GM12878 (cell line): Measurements from ENCODE around the gene GRIK4. TPM values are rescaled to one million over a fixed set of nuclear protein-coding genes. Genes with fewer than 3 reads are reported as not detected.

Source experiments
- ATAC-seq: fragments of 200-7000 bp; cut with Tn5 transposase; 3 replicates; pipeline ENCODE4 v1.9.1; 2020; ENCODE audit warnings: mild to moderate bottlenecking, moderate library complexity
- BruUV-seq: library from RNA; stranded (reverse); fragments of 400-500 nt; replicated peaks from 2 replicates; lab custom pipeline; 2021; lab: Mats Ljungman, UMichigan
- CTCF ChIA-PET: fragments of 300-600 bp; sonication (Branson Sonifier 250); formaldehyde crosslinking; extraction: SDS; loops from one replicate; lab custom pipeline; 2021; ENCODE audit warnings: inconsistent platforms; lab: Yijun Ruan, JAX
- POLR2A ChIA-PET: fragments of 350-600 bp; formaldehyde crosslinking; extraction: SDS; loops from one replicate; lab custom pipeline; 2021; ENCODE audit warnings: inconsistent platforms; lab: Charles Lee
- RAD21 ChIA-PET: fragments of 300-600 bp; sonication (Branson Sonifier 250); formaldehyde crosslinking; loops from one replicate; lab custom pipeline; 2023; ENCODE audit warnings: antibody characterized with exemption; ENCODE audit not compliant: unreplicated experiment; lab: Charles Lee
- SMC1A ChIA-PET: fragments of 300-600 bp; sonication (Branson Sonifier 250); formaldehyde crosslinking; loops from one replicate; lab custom pipeline; 2023; ENCODE audit not compliant: unreplicated experiment, uncharacterized antibody; lab: Charles Lee
- DNase-seq: peaks from one replicate; pipeline ENCODE4 v3.0.0-alpha.2; 2011; ENCODE audit warnings: low read depth, low spot score
- FAIRE-seq: peaks from 3 replicates; lab custom pipeline; 2011; peaks lifted over from hg19 to GRCh38; lab: Jason Lieb, UNC
- H2AFZ ChIP-seq: 2 replicates; pipeline ENCODE4 v1.6.0; 2011; ENCODE audit warnings: low read depth, low read length, control low read depth; ENCODE audit not compliant: control insufficient read depth
- H3K27ac ChIP-seq: 2 replicates; pipeline ENCODE4 v1.5.1; 2011; ENCODE audit warnings: control low read depth; ENCODE audit not compliant: control insufficient read depth, insufficient read depth
- H3K27me3 ChIP-seq, 2 experiments: replicated peaks in 1 of 2; 2 replicates each; pipeline versions ENCODE4 v1.6.0 to v1.6.1; 2011; ENCODE audit warnings: low read length in 1 of 2; ENCODE audit not compliant: control insufficient read depth in 2 of 2, insufficient read depth in 2 of 2
- H3K36me3 ChIP-seq, 2 experiments: 2 replicates each; pipeline ENCODE4 v1.5.1; 2011; ENCODE audit warnings: low read length in 1 of 2; ENCODE audit not compliant: control insufficient read depth in 2 of 2, insufficient read depth in 2 of 2
- H3K4me1 ChIP-seq: 2 replicates; pipeline ENCODE4 v1.6.1; 2011; ENCODE audit warnings: mild to moderate bottlenecking, low read length, moderate library complexity, mixed read lengths; ENCODE audit not compliant: control insufficient read depth, insufficient read depth
- H3K4me2 ChIP-seq: 2 replicates; pipeline ENCODE4 v1.6.0; 2011; ENCODE audit warnings: control low read depth; ENCODE audit not compliant: control insufficient read depth, insufficient read depth
- H3K4me3 ChIP-seq: fragments of 200-600 bp; sonication (generic); 2 replicates; pipeline ENCODE4 v1.5.1; 2016
- H3K79me2 ChIP-seq: 2 replicates; pipeline ENCODE4 v1.6.0; 2011; ENCODE audit warnings: low read length; ENCODE audit not compliant: control insufficient read depth, insufficient read depth
- H3K9ac ChIP-seq: 2 replicates; pipeline ENCODE4 v1.8.0; 2011; ENCODE audit warnings: low read length, control low read depth, mixed read lengths; ENCODE audit not compliant: control insufficient read depth, insufficient read depth
- H3K9me3 ChIP-seq: replicated peaks from 3 replicates; pipeline ENCODE4 v1.5.1; 2011; ENCODE audit warnings: mild to moderate bottlenecking, low read length; ENCODE audit not compliant: control insufficient read depth, insufficient read depth
- H4K20me1 ChIP-seq: 2 replicates; pipeline ENCODE4 v1.6.0; 2011; ENCODE audit not compliant: control insufficient read depth, insufficient read depth
- CHD1 ChIP-seq: IDR thresholded peaks from 2 replicates; pipeline ENCODE4 v1.6.1; 2012; ENCODE audit warnings: low read depth, low read length, improper control_type of control experiment
- CHD4 ChIP-seq: fragments of 200-600 bp; sonication (generic); IDR thresholded peaks from 2 replicates; pipeline ENCODE4 v1.6.1; 2016; ENCODE audit warnings: mild to moderate bottlenecking
- LARP7 ChIP-seq: fragments of 450-650 bp; IDR thresholded peaks from 2 replicates; pipeline ENCODE4 v1.6.1; 2017; ENCODE audit warnings: mild to moderate bottlenecking
- MAX ChIP-seq: IDR thresholded peaks from 2 replicates; pipeline ENCODE4 v1.6.1; 2012; ENCODE audit warnings: low read depth, low read length, improper control_type of control experiment
- NBN ChIP-seq: fragments of 450-650 bp; IDR thresholded peaks from 2 replicates; pipeline ENCODE4 v1.6.1; 2016
- RBBP5 ChIP-seq: fragments of 200-600 bp; sonication (generic); conservative IDR thresholded peaks from 2 replicates; pipeline ENCODE4 v1.6.1; 2016
- SKIL ChIP-seq: fragments of 450-650 bp; IDR thresholded peaks from 2 replicates; pipeline ENCODE4 v1.6.1; 2017; ENCODE audit warnings: mild to moderate bottlenecking, low read depth, inconsistent platforms; ENCODE audit not compliant: poor library complexity, severe bottlenecking
- SREBF1 ChIP-seq: IDR thresholded peaks from 2 replicates; pipeline ENCODE4 v1.6.1; 2012; ENCODE audit warnings: mild to moderate bottlenecking, low read length
- WRNIP1 ChIP-seq: IDR thresholded peaks from 2 replicates; pipeline ENCODE4 v1.6.1; 2011; ENCODE audit warnings: low read depth, low read length, improper control_type of control experiment, borderline replicate concordance
- ZNF384 ChIP-seq: IDR thresholded peaks from 2 replicates; pipeline ENCODE4 v1.6.1; 2012; ENCODE audit warnings: low read depth, mild to moderate bottlenecking, low read length, improper control_type of control experiment, borderline replicate concordance
- ZSCAN29 ChIP-seq: fragments of 450-650 bp; IDR thresholded peaks from 2 replicates; pipeline ENCODE4 v1.6.1; 2017; ENCODE audit warnings: mild to moderate bottlenecking, moderate library complexity
- WGBS: methylation state at CpG from one replicate; pipeline ENCODE4 v1.1.6; 2016; ENCODE audit warnings: low lambda C conversion rate; ENCODE audit not compliant: insufficient replicate concordance, insufficient coverage; ENCODE audit errors: missing lambda C conversion rate; 5-methylcytosine and 5-hydroxymethylcytosine counted together
- in situ Hi-C: fragments of 300-500 bp; cut with MboI; formaldehyde crosslinking; loops from 9 replicates; pipeline ENCODE4 v1.14.3; 2018; ENCODE audit warnings: mixed read lengths
- intact Hi-C: fragments of 100-400 bp; cut with micrococcal nuclease; formaldehyde crosslinking; loops from one replicate; pipeline ENCODE4 v1.14.2; 2022; ENCODE audit not compliant: unreplicated experiment
- polyA plus RNA-seq, 11 experiments: library from polyadenylated mRNA; depleted of rRNA in 4 of 11; unstranded in 6 of 11; stranded (reverse) in 5 of 11; fragments of >200 nt; fragmentation: Nextera tagmentation in 4 of 11; fragmentation: Illumina TruSeq in 1 of 11; extraction: Ambion mirVana in 4 of 11; extraction: Trizol in 1 of 11; gene quantifications; 1 replicate in 1 of 11; 2 replicates in 10 of 11; pipeline versions ENCODE4 v1.2.1 to v1.2.3, GENCODE V29; 2011 to 2016; ENCODE audit warnings: inconsistent platforms in 2 of 11, missing spikeins in 2 of 11, low read depth in 1 of 11
- total RNA-seq, 4 experiments: library from RNA; depleted of rRNA in 3 of 4; stranded (reverse); fragments of >200 nt in 3 of 4; fragmentation: Illumina TruSeq in 1 of 4; extraction: Trizol in 1 of 4; gene quantifications; 2 replicates each; pipeline versions ENCODE4 v1.2.1 to v1.2.3, GENCODE V29; 2013 to 2021

The GRIK4 gene
- total and polyA plus RNA-seq, 10 of the 15 experiments (the other 5 are each of a cell fraction or from before 2014, with no cell fraction given): 0.33 to 3.6 (median 0.72) TPM

GRCh38 chr11:120917559-120918239, 406.2 kb downstream of the GRIK4 start:
- Histone ChIP-seq H3K79me2 (no peaks in the 10 kb centered on the region), H3K27me3 (no peaks in the 10 kb centered on the region), H3K27ac (0 out of 2 replicates have a peak overlapping the region, but pooled peaks have one; percentile 7), H3K4me2 (0 out of 2 replicates have a peak overlapping the region, but pooled peaks have one; percentile 3), H3K36me3 (no peaks in the 10 kb centered on the region; a peak in 1 of 4 replicates)
- 27% methylated on average over 6 of the region's 6 CpGs for WGBS
- FAIRE-seq (peak; percentile 44), DNase-seq (peak; percentile 12)
- ChIA-PET RAD21 (no interaction called here), POLR2A (no interaction called here)
- no peak for TF ChIP-seq CHD4
- no peak for TF ChIP-seq SREBF1
- TF ChIP-seq, all 136 proteins: peak for 0
- SMC1A ChIA-PET: interaction anchor here (0.9 to 3.0 kb wide), 5 partner anchors 9 to 275 kb away, joined by 3 to 9 read pairs (median 4); no protein-coding TSS in a partner anchor
- Histone ChIP-seq H2AFZ (no peak overlapping the region), H3K4me1 (peaks cover 10% of the 10 kb centered on the region), H4K20me1 (no peaks in the 10 kb centered on the region), H3K9me3 (no peaks in the 10 kb centered on the region), H3K4me3 (no peak overlapping the region), H3K9ac (no peak overlapping the region)
- CTCF ChIA-PET: interaction anchor here (1.1 to 13.2 kb wide), 2 partner anchors 10 to 34 kb away, joined by 3 to 179 read pairs; no protein-coding TSS in a partner anchor
- no TSS peak for BruUV-seq
- peak; percentile 38 for ATAC-seq
- in situ Hi-C loops: no loop called here
- intact Hi-C loops: no loop called here

GRCh38 chr11:120918257-120918656, 406.7 kb downstream of the GRIK4 start:
- Histone ChIP-seq H3K9me3 (no peaks in the 10 kb centered on the region), H3K79me2 (no peaks in the 10 kb centered on the region), H3K27me3 (no peaks in the 10 kb centered on the region), H3K4me3 (no peak overlapping the region), H3K36me3 (no peaks in the 10 kb centered on the region; a peak in 1 of 4 replicates), H3K4me1 (peaks cover 10% of the 10 kb centered on the region), H3K4me2 (0 out of 2 replicates have a peak overlapping the region, but pooled peaks have one; percentile 3), H2AFZ (no peak overlapping the region), H4K20me1 (no peaks in the 10 kb centered on the region), H3K27ac (no peak overlapping the region), H3K9ac (no peak overlapping the region)
- POLR2A ChIA-PET: no interaction called here
- ATAC-seq (peak; percentile 60), DNase-seq (no peak), FAIRE-seq (peak; percentile 18)
- SMC1A ChIA-PET: interaction anchor here (0.9 to 3.0 kb wide), 6 partner anchors 8 to 274 kb away, joined by 3 to 9 read pairs (median 4); no protein-coding TSS in a partner anchor
- RAD21 ChIA-PET: no interaction called here
- BruUV-seq: no TSS peak
- intact Hi-C loops: no loop called here
- CTCF ChIA-PET: interaction anchor here (1.1 to 13.2 kb wide), 2 partner anchors 10 to 35 kb away, joined by 3 to 179 read pairs; no protein-coding TSS in a partner anchor
- in situ Hi-C loops: no loop called here
- WGBS: 12% methylated on average over 3 of the region's 3 CpGs
- TF ChIP-seq ZSCAN29 (no peak), LARP7 (no peak), SKIL (no peak), ZNF384 (no peak), CHD1 (no peak), NBN (no peak), RBBP5 (no peak), MAX (no peak), WRNIP1 (no peak)
